Hepatocyte (in vitro differentiated cells): ENCODE results near the gene CSPG4. TPM values are rescaled to one million over a fixed set of nuclear protein-coding genes. Genes with fewer than 3 reads are reported as not detected.
"Not testable (repeated sequence)": the region's sequence is repeated elsewhere in the genome, so short reads cannot be mapped to it uniquely, and the experiment has no call there.

ENCODE experiments used
- DNase-seq: peaks from one replicate; pipeline ENCODE4 v3.0.0-alpha.2; 2016; ENCODE audit warnings: low spot score
- H2AFZ ChIP-seq: fragments of 200-600 bp; sonication (generic); 2 replicates; pipeline ENCODE4 v1.6.0; 2016; ENCODE audit warnings: antibody characterized with exemption, mild to moderate bottlenecking
- H3K27ac ChIP-seq: fragments of 200-600 bp; sonication (generic); 2 replicates; pipeline ENCODE4 v1.5.1; 2016; ENCODE audit warnings: mild to moderate bottlenecking
- H3K27me3 ChIP-seq: fragments of 200-600 bp; sonication (generic); 2 replicates; pipeline ENCODE4 v1.6.1; 2016
- H3K36me3 ChIP-seq: fragments of 200-600 bp; sonication (generic); replicated peaks from 2 replicates; pipeline ENCODE4 v1.5.1; 2016; ENCODE audit warnings: low read depth; ENCODE audit not compliant: insufficient read depth
- H3K4me1 ChIP-seq: fragments of 200-600 bp; sonication (generic); 2 replicates; pipeline ENCODE4 v1.5.1; 2016; ENCODE audit warnings: mild to moderate bottlenecking, moderate library complexity; ENCODE audit not compliant: insufficient read depth
- H3K4me2 ChIP-seq: fragments of 200-600 bp; sonication (generic); 2 replicates; pipeline ENCODE4 v1.6.0; 2016
- H3K4me3 ChIP-seq: fragments of 200-600 bp; sonication (generic); 2 replicates; pipeline ENCODE4 v1.5.1; 2016; ENCODE audit warnings: mild to moderate bottlenecking
- H3K79me2 ChIP-seq: fragments of 200-600 bp; sonication (generic); 2 replicates; pipeline ENCODE4 v1.6.0; 2017; ENCODE audit warnings: mild to moderate bottlenecking
- H3K9me2 ChIP-seq: fragments of 200-600 bp; sonication (generic); replicated peaks from 2 replicates; pipeline ENCODE4 v1.6.0; 2017; ENCODE audit warnings: mild to moderate bottlenecking; ENCODE audit not compliant: insufficient read depth
- H3K9me3 ChIP-seq: fragments of 200-600 bp; sonication (generic); 2 replicates; pipeline ENCODE4 v1.5.1; 2016; ENCODE audit warnings: low read depth, mild to moderate bottlenecking
- H4K20me1 ChIP-seq: fragments of 200-600 bp; sonication (generic); 2 replicates; pipeline ENCODE4 v1.6.0; 2016; ENCODE audit warnings: mild to moderate bottlenecking; ENCODE audit not compliant: insufficient read depth, poor library complexity, severe bottlenecking
- EZH2 ChIP-seq: fragments of 200-600 bp; sonication (generic); IDR thresholded peaks from 2 replicates; pipeline ENCODE4 v1.6.1; 2016; ENCODE audit warnings: antibody characterized with exemption, mild to moderate bottlenecking, borderline replicate concordance
- EZH2phosphoT487 ChIP-seq: fragments of 200-600 bp; sonication (generic); IDR thresholded peaks from one replicate; pipeline ENCODE4 v1.6.1; 2018; ENCODE audit warnings: antibody characterized with exemption, mild to moderate bottlenecking, low read depth, moderate library complexity; ENCODE audit not compliant: unreplicated experiment, severe bottlenecking
- WGBS: methylation state at CpG from one replicate; pipeline ENCODE4 v1.1.6; 2016; ENCODE audit warnings: low lambda C conversion rate; ENCODE audit errors: missing lambda C conversion rate; 5-methylcytosine and 5-hydroxymethylcytosine counted together
- polyA plus RNA-seq: library from polyadenylated mRNA; unstranded; fragments of >200 nt; fragmentation: Nextera tagmentation; extraction: Ambion mirVana; gene quantifications from 2 replicates; pipeline ENCODE4 v1.2.1, GENCODE V29; 2016
- total RNA-seq: library from RNA; depleted of rRNA; stranded (reverse); fragments of >200 nt; gene quantifications from 2 replicates; pipeline ENCODE4 v1.2.3, GENCODE V29; 2014
- TF ChIP-seq, protein P1 (sequence below): fragments of 200-600 bp; sonication (generic); IDR thresholded peaks from 2 replicates; pipeline ENCODE4 v1.5.1; 2016; ENCODE audit warnings: antibody characterized with exemption, mild to moderate bottlenecking; ENCODE audit not compliant: poor library complexity

The CSPG4 gene
- total and polyA plus RNA-seq, 2 experiments from 2014 or later = 6.4 to 7.8 TPM

DNA sequence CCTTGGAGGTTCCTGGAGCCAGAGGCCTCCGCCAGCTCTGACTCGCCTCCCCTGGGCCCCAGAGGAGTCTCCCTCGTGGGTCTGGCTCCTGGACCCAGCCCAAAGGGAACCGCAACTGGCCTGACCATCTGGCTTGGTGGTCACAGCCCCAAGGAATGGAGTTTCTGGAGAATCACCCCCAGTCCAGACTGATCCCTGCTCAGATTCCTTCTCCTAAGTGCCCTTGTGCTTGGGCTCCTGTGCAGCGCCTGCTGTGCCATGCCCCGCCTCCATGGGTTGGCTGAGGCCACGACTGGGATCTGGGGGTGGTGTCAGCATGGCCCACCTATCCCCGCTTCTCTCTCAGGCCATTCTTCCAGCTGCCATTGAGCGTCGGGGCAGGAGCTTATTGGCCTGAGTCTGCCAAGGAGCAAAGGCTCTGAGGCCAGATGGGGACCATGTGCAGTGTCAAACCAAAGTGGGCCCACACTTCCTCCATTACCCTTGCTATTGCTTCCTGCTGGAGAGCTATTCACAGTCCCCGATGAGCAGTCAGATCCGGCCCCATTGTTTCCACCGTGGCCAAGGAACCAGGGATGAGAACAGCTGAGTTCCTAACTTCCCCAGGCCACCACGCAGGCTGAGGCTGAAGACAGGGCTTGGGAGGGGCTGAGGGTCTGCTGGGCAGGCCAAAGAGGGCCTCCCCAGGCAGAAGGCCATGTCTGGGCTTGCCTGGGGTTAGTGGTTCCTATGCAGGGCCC lies 19.0 kb downstream of the CSPG4 start:
- Histone ChIP-seq H3K4me2 (peak overlapping the region; percentile 15), H3K9me3 (no peaks in the 10 kb centered on the region), H3K9me2 (no peaks in the 10 kb centered on the region), H4K20me1 (no peaks in the 10 kb centered on the region), H3K36me3 (no peaks in the 10 kb centered on the region), H3K4me1 (peaks cover 22% of the 10 kb centered on the region), H3K79me2 (no peaks in the 10 kb centered on the region), H3K27me3 (no peaks in the 10 kb centered on the region), H2AFZ (no peak overlapping the region), H3K27ac (peak overlapping the region; percentile 74), H3K4me3 (no peak overlapping the region)
- DNase-seq = no peak
- 71% methylated on average over 14 of the region's 14 CpGs for WGBS
- TF ChIP-seq EZH2 (no peak), EZH2phosphoT487 (no peak)
- TF ChIP-seq, protein P1, sequence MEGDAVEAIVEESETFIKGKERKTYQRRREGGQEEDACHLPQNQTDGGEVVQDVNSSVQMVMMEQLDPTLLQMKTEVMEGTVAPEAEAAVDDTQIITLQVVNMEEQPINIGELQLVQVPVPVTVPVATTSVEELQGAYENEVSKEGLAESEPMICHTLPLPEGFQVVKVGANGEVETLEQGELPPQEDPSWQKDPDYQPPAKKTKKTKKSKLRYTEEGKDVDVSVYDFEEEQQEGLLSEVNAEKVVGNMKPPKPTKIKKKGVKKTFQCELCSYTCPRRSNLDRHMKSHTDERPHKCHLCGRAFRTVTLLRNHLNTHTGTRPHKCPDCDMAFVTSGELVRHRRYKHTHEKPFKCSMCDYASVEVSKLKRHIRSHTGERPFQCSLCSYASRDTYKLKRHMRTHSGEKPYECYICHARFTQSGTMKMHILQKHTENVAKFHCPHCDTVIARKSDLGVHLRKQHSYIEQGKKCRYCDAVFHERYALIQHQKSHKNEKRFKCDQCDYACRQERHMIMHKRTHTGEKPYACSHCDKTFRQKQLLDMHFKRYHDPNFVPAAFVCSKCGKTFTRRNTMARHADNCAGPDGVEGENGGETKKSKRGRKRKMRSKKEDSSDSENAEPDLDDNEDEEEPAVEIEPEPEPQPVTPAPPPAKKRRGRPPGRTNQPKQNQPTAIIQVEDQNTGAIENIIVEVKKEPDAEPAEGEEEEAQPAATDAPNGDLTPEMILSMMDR = no peak

DNA sequence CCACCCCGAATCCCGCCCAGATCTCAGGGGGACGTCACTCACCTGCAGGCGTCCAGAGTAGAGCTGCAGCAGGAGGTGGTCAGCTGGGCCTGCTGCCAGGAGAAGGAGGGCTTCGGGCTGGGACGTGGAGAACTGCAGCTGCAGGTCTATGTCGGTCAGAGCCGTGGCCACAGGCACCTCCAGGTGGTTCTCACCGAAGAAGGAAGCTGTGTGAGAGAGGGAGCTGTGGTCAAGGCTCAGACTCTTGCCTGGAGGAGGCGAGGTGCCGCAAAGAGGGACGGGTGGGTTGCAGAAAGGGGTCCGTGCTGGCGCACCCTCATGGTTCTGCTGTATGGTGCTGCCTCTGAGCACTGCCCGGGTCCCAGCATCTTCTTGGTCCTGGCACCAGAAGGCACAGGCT lies 19.6 kb downstream of the CSPG4 start:
- H3K27me3 ChIP-seq, H3K4me2 ChIP-seq, H3K4me3 ChIP-seq, H3K27ac ChIP-seq, H3K9me3 ChIP-seq, H4K20me1 ChIP-seq, H3K9me2 ChIP-seq, H3K79me2 ChIP-seq, H2AFZ ChIP-seq, H3K36me3 ChIP-seq, DNase-seq: not testable (repeated sequence)
- 96% methylated on average over 11 of the region's 15 CpGs for WGBS
- H3K4me1 ChIP-seq = peaks cover 22% of the 10 kb centered on the region

DNA sequence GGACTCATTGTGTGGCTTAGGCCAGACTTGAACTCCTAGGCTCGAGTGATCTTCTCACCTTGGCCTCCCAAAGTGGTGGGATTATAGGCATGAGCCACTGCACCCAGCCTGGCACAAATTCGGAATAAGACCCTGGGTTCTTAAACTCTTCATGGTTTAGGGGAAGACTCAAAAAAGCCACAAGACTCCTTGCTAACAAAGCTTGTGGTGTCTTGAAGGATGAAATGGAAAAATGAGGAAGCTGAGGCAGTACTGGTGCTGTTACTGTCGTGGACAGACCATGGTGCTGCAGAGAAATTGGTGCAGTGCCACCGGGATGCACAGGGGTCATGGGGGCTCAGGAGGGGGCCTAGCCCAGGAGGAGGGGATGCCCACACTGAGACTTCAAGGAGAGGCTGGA lies 20.3 kb downstream of the CSPG4 start:
- not testable (repeated sequence) for H3K9me3 ChIP-seq, H4K20me1 ChIP-seq, DNase-seq, H3K9me2 ChIP-seq, H3K4me2 ChIP-seq, H3K36me3 ChIP-seq, H3K27ac ChIP-seq, H3K27me3 ChIP-seq, H2AFZ ChIP-seq, H3K4me3 ChIP-seq, H3K79me2 ChIP-seq
- WGBS = 96% methylated on average over 4 of the region's 4 CpGs
- peaks cover 21% of the 10 kb centered on the region for H3K4me1 ChIP-seq

DNA sequence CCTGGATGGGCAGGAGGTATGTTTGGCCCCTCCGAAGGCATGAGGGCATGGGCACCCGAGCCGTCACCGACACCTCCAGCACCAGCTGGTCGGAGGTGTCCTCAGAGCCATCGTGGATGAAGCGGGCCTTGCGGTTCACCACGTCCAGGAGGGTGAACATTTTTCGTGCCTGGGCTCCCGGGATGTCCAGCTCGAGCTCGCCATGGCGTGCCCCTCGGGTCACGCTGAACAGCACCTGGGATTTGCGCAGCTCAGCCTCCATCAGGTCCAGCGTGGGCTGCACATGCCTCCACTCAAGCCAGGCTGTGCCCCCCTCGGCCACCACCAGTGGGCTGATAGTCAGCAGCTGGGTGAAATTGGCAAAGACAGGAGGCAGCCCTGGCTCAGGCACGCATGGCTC lies 23.2 kb downstream of the CSPG4 start:
- WGBS = 94% methylated on average over 20 of the region's 20 CpGs
- H3K9me3 ChIP-seq, H3K4me3 ChIP-seq, H4K20me1 ChIP-seq, H3K4me1 ChIP-seq, H2AFZ ChIP-seq, H3K79me2 ChIP-seq, H3K4me2 ChIP-seq, DNase-seq, H3K27me3 ChIP-seq, H3K9me2 ChIP-seq, H3K27ac ChIP-seq, H3K36me3 ChIP-seq: not testable (repeated sequence)

DNA sequence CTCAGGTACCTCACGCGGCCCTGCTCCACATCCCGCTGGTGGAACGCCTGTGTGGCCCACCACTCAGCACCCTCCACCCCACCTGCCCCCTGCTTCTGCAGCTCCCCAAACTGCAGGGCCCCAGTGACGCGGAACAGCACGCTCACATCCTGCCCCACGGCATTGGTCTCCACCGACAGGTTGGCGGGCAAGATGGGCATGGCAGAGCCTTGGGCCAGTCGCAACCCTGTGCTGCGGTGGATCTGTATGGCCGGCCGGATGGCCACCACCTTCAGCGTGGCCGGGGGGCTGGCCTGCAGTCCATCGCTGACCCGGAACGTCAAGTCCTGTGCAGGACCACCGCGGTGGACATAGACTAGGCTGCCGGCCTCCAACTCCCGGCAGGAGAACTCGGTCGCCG lies 23.8 kb downstream of the CSPG4 start:
- no peak overlapping the region for H3K4me3 ChIP-seq
- no peak overlapping the region for H2AFZ ChIP-seq
- 97% methylated on average over 23 of the region's 26 CpGs for WGBS
- no peak overlapping the region for H3K27ac ChIP-seq
- H3K9me3 ChIP-seq = no peaks in the 10 kb centered on the region
- no peaks in the 10 kb centered on the region for H3K9me2 ChIP-seq
- no peaks in the 10 kb centered on the region for H3K27me3 ChIP-seq
- H3K4me1 ChIP-seq = peaks cover 2% of the 10 kb centered on the region
- no peak for DNase-seq
- H3K4me2 ChIP-seq = no peak overlapping the region
- H3K36me3 ChIP-seq = no peaks in the 10 kb centered on the region
- H3K79me2 ChIP-seq = no peaks in the 10 kb centered on the region
- no peak for TF ChIP-seq EZH2phosphoT487
- TF ChIP-seq EZH2 = no peak
- TF ChIP-seq, protein P1 = no peak
- H4K20me1 ChIP-seq = no peaks in the 10 kb centered on the region
